Measurements from ENCODE around the gene MEF2C. TPM values are rescaled to one million over a fixed set of nuclear protein-coding genes. Genes with fewer than 3 reads are reported as not detected.

The MEF2C gene
- total RNA-seq, 1 experiment from 2014 or later: 9.9 TPM

DNA sequence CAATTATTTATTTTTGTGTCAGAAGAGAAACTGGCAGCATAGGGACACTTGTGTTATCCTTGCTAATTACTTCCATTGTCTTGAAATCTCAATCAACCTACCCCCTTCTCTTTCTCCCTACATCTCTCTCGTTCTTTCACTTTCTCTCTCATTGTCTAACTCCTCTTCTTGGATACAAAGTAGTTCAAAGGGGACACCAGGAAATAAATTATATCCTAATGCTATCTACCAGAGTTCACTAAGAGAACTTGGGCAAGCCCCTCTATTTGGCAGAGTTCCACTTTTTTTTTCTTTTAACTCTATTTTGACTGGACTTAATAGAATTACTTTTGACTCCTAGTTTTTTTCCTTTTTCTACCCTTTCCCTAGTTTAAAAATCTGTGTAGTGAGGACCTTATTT is 102.2 kb downstream of the MEF2C start:
- TF ChIP-seq SIN3A (IDR thresholded peaks at IDR 0.05; ENCODE audit: borderline replicate concordance, insufficient read depth, low read depth, low read length): no peak
- no peak for TF ChIP-seq POLR2AphosphoS5 (IDR thresholded peaks at IDR 0.05; ENCODE audit: low read depth, low read length)
- TF ChIP-seq, protein P1, sequence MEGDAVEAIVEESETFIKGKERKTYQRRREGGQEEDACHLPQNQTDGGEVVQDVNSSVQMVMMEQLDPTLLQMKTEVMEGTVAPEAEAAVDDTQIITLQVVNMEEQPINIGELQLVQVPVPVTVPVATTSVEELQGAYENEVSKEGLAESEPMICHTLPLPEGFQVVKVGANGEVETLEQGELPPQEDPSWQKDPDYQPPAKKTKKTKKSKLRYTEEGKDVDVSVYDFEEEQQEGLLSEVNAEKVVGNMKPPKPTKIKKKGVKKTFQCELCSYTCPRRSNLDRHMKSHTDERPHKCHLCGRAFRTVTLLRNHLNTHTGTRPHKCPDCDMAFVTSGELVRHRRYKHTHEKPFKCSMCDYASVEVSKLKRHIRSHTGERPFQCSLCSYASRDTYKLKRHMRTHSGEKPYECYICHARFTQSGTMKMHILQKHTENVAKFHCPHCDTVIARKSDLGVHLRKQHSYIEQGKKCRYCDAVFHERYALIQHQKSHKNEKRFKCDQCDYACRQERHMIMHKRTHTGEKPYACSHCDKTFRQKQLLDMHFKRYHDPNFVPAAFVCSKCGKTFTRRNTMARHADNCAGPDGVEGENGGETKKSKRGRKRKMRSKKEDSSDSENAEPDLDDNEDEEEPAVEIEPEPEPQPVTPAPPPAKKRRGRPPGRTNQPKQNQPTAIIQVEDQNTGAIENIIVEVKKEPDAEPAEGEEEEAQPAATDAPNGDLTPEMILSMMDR (IDR thresholded peaks at IDR 0.05): no peak
- TF ChIP-seq, protein P2, sequence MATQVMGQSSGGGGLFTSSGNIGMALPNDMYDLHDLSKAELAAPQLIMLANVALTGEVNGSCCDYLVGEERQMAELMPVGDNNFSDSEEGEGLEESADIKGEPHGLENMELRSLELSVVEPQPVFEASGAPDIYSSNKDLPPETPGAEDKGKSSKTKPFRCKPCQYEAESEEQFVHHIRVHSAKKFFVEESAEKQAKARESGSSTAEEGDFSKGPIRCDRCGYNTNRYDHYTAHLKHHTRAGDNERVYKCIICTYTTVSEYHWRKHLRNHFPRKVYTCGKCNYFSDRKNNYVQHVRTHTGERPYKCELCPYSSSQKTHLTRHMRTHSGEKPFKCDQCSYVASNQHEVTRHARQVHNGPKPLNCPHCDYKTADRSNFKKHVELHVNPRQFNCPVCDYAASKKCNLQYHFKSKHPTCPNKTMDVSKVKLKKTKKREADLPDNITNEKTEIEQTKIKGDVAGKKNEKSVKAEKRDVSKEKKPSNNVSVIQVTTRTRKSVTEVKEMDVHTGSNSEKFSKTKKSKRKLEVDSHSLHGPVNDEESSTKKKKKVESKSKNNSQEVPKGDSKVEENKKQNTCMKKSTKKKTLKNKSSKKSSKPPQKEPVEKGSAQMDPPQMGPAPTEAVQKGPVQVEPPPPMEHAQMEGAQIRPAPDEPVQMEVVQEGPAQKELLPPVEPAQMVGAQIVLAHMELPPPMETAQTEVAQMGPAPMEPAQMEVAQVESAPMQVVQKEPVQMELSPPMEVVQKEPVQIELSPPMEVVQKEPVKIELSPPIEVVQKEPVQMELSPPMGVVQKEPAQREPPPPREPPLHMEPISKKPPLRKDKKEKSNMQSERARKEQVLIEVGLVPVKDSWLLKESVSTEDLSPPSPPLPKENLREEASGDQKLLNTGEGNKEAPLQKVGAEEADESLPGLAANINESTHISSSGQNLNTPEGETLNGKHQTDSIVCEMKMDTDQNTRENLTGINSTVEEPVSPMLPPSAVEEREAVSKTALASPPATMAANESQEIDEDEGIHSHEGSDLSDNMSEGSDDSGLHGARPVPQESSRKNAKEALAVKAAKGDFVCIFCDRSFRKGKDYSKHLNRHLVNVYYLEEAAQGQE (IDR thresholded peaks at IDR 0.05; ENCODE audit: insufficient read depth in 1 of 2, low read depth in 2 of 2, low read length in 1 of 2): no peak
- intact Hi-C loops (cut with micrococcal nuclease; ENCODE audit: unreplicated experiment) (no loop called here), in situ Hi-C loops (cut with HindIII; ENCODE audit: low pct_unique_long_range_greater_than_20kb, low sequenced_read_pairs) (no loop called here)
- Histone ChIP-seq H3K36me3 (ENCODE audit: control insufficient read depth, insufficient read depth, low read length) (no peaks in the 10 kb centered on the region), H3K27me3 (ENCODE audit: control insufficient read depth, insufficient read depth, low read length) (no peaks in the 10 kb centered on the region), H3K27ac (ENCODE audit: low read length) (no peak overlapping the region; the same call in 1 of the 2 replicates), H3K9me3 (ENCODE audit: control insufficient read depth, insufficient read depth, low read depth, low read length) (no peaks in the 10 kb centered on the region), H3K4me1 (ENCODE audit: control insufficient read depth, insufficient read depth, low read length) (peaks cover 12% of the 10 kb centered on the region), H3K4me3 (ENCODE audit: low read depth in 2 of 2, low read length in 2 of 2) (no peak overlapping the region)
- DNase-seq (ENCODE audit: low read depth, low spot score) (no peak), ATAC-seq (no peak)
- POLR2A ChIA-PET: no interaction called here
- CTCF ChIA-PET: no interaction called here
- no TSS peak for BruUV-seq (replicated peaks)

DNA sequence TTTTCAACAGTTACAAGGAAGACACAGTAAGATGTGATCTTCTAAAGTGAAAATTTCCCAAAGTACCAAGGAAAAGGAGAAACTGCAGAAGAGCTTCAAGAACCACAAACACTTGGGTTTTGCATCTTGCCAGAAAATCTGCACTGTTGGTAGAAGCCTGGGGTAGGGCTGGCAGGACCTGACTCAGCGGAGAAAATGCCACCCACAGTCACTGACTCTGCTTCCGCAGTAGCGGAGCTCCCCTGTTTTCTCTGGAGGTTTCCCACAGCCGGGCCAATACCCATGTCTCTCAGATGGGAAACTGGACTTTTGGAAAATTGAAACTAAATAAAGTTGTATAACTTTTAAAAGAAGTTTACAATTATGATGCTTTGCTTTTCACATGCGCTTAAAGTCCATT is 104.2 kb downstream of the MEF2C start:
- Histone ChIP-seq H3K27me3 (ENCODE audit: control insufficient read depth, insufficient read depth, low read length) (no peaks in the 10 kb centered on the region), H3K4me3 (ENCODE audit: low read depth in 2 of 2, low read length in 2 of 2) (no peak overlapping the region), H3K27ac (ENCODE audit: low read length) (no peak overlapping the region), H3K36me3 (ENCODE audit: control insufficient read depth, insufficient read depth, low read length) (no peaks in the 10 kb centered on the region), H3K9me3 (ENCODE audit: control insufficient read depth, insufficient read depth, low read depth, low read length) (no peaks in the 10 kb centered on the region), H3K4me1 (ENCODE audit: control insufficient read depth, insufficient read depth, low read length) (no peaks in the 10 kb centered on the region)
- ChIA-PET CTCF (no interaction called here), POLR2A (no interaction called here)
- no peak for TF ChIP-seq TCF7L2 (IDR thresholded peaks at IDR 0.05; ENCODE audit: low read depth, low read length)
- TF ChIP-seq POLR2AphosphoS5 (IDR thresholded peaks at IDR 0.05; ENCODE audit: low read depth, low read length): no peak
- TF ChIP-seq, protein P2 (IDR thresholded peaks at IDR 0.05; ENCODE audit: insufficient read depth in 1 of 2, low read depth in 2 of 2, low read length in 1 of 2): no peak
- no peak for TF ChIP-seq SIN3A (IDR thresholded peaks at IDR 0.05; ENCODE audit: borderline replicate concordance, insufficient read depth, low read depth, low read length)
- TF ChIP-seq, protein P1 (IDR thresholded peaks at IDR 0.05): no peak
- in situ Hi-C loops (cut with HindIII; ENCODE audit: low pct_unique_long_range_greater_than_20kb, low sequenced_read_pairs) (no loop called here), intact Hi-C loops (cut with micrococcal nuclease; ENCODE audit: unreplicated experiment) (no loop called here)
- no peak for ATAC-seq
- no TSS peak for BruUV-seq (replicated peaks)
- DNase-seq (ENCODE audit: low read depth, low spot score): no peak
